G401.6 (cell line): ENCODE measurements around the gene TRIM42.

Experiments used
- FAIRE-seq: peaks from 2 replicates; lab custom pipeline; 2012; peaks lifted over from hg19 to GRCh38; lab: Jason Lieb, UNC

The TRIM42 gene

GRCh38 chr3:140677764-140678163 is at the start of gene TRIM42:
TRIM42 (plus strand) TSS chr3:140678064; CDS start chr3:140678230, 166 bp downstream.
- no peak for FAIRE-seq

- FAIRE-seq, result no peak
Measured at GRCh38 chr3:140628606-140629005, 49.3 kb upstream of the TRIM42 start.

- FAIRE-seq, result no peak
Measured at GRCh38 chr3:140629357-140630137, 48.3 kb upstream of the TRIM42 start.

GRCh38 chr3:140630366-140630765 is 47.5 kb upstream of the TRIM42 start:
- FAIRE-seq, result no peak

- no peak for FAIRE-seq
Measured at GRCh38 chr3:140630866-140631265, 47.0 kb upstream of the TRIM42 start.

GRCh38 chr3:140635276-140635675 is 42.6 kb upstream of the TRIM42 start:
- no peak for FAIRE-seq

- FAIRE-seq, result no peak
Measured at GRCh38 chr3:140636406-140637138, 41.3 kb upstream of the TRIM42 start.

GRCh38 chr3:140651287-140651686 is 26.6 kb upstream of the TRIM42 start:
- no peak for FAIRE-seq

DNA sequence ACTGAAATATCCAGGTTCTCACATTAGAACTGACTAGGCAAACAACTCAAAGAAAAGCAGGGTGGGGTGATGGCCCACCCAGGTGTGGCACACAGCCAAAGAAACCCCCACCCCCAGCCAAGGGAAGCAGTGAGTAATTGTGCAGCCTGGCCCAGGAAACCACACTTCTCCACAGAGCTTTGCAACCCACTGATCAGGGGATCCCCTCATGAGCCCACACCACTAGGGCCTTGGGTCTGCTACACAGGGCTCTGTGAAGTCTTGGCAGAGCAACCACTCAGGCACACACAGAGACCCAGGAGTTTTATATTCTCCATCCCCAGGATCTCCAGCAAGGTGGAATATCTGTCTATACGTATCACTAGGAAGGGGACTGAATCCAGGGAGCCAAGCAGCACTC is 22.2 kb upstream of the TRIM42 start:
- FAIRE-seq, result no peak

DNA sequence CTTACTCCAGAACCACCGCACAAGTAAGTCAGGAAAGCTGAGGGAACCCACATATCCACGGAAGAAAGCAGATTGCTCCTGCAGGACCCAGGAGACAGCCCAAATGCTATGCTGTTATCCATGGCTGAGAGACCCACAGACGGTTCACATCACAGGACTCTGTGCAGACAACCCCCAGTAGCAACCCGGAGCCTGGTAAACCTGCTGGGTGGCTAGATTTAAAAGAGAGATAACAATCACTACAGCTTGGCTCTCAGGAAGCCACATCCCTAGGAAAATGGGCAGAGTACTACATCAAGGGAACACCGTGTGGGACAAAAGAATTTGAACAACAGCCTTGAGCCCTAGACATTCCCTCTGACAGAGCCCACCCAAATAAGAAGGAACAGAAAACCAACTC is 13.8 kb upstream of the TRIM42 start:
- no peak for FAIRE-seq

GRCh38 chr3:140682586-140682985 is 4.7 kb downstream of the TRIM42 start:
- FAIRE-seq, result no peak

DNA sequence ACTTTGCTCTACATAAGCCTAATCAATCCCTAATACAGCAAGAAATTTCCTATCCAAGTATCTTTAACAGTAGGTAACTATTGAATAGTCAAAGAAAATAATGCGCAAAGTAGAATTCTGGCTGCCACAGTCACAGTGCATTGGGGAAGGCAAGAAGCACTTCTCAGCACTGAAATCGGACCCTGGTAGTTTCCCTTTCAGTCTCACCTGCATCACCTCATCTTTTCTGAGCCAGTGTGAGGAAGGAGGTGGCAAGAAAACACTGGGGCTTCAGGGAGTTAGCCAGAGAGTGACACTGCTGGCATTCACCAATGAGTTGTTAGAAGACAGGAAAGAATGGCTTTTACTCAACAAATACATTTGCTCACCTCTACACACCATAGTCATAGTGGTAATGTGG is 8.3 kb downstream of the TRIM42 start:
- FAIRE-seq, result no peak

GRCh38 chr3:140686948-140687347 is 9.1 kb downstream of the TRIM42 start:
- FAIRE-seq, result no peak

- no peak for FAIRE-seq
Measured at GRCh38 chr3:140695361-140696061, 17.6 kb downstream of the TRIM42 start.

DNA sequence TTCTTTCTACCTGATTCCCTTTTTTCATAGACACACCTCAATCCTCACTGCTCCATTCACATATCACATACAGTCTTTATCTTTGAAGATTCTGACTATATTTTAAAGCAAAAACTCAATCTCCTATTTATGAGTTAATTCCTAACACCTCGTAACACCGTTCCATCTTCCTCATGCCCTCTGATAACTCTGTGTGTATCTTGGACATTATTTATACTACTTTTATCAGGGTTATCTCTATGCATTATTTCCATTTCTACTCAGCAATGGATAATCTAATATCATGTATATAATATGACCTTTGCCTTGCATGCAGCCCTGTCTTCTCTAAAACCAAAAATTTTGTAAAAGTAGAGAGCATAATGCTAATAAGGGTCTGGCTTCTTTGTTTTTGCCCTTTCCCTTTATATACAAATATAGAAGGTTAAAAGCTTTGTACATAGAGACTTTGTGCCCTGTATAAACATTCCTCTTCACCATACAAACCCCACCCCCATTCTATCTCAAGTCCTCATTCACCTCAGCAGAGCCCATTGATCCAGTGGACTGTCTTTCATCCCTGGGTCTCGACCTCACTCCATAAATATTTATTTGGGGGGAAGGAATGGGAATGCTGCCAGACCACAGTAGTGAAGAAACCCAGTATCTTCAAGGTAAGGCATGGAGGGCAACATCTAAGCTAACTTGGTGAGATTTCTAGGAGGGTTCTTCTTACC is 21.8 kb downstream of the TRIM42 start:
- FAIRE-seq, result no peak

GRCh38 chr3:140702281-140702680 is 24.4 kb downstream of the TRIM42 start:
- no peak for FAIRE-seq

GRCh38 chr3:140703496-140703895 is 25.6 kb downstream of the TRIM42 start:
- FAIRE-seq, result no peak

- no peak for FAIRE-seq
Measured at GRCh38 chr3:140704733-140705132, 26.9 kb downstream of the TRIM42 start.

DNA sequence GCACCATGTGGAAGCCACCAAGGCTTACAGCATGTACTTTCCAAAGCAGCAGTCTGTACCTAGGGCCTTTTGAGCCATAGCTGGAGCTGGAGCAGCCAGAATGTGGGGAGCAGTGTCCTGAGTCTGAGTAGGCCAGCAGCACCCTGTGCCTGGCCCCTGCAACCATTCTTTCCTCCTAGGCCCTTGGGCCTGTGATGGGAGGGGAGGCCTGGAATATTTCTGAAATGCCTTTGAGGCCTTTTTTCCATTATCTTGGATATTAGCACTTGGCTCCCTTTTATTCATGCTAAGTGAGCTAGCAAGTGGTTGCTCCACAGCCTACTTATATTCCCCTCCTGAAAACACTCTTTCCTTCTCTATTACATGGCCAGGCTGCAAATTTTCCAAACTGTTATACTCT is 28.1 kb downstream of the TRIM42 start:
- FAIRE-seq, result no peak

GRCh38 chr3:140706360-140706759 is 28.5 kb downstream of the TRIM42 start:
- FAIRE-seq, result no peak

DNA sequence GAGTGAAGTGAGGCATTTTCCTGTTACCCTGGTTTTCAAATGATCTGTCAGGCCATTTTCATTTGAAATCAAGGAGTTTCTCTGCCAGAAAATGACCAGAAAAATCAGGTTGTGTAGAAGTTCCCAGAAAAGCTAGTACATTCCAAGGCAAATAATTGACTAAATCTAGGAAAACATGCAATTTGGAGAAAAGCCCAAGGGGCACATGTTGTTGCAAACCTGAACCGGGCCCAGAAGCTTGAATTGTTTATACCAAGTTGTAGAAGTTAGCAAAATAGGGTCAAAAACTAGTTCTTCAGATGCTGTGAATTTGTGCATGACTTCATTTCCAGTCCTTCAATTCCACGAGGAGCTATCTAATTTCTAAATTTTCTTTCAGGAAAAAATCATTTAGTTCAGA is 31.0 kb downstream of the TRIM42 start:
- FAIRE-seq, result no peak

DNA sequence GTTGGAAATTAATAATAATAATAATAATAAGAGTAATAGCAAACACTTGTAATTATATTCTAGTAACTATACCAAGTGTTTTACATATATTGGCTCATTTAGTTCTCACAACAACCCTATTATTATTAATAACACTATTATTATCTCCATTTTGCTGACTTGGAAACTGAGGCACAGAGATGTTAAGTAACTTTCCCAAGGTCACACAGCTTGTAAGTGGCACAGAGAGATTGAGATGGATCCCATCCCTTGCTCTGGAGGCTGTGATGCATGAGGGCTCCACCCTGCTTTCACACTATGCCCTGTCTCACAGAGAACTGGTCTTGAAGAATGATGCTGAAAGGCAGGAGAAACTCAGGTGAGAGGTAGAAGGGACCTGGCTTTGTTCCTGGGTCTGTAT is 31.9 kb downstream of the TRIM42 start:
- FAIRE-seq, result no peak
